GM18526 (cell line): ENCODE measurements around the gene HLA-F.

ENCODE experiments used
- POLR2A ChIP-seq: IDR thresholded peaks from 3 replicates; pipeline ENCODE4 v1.6.1; 2011; ENCODE audit not compliant: insufficient read length; ENCODE audit errors: extremely low read depth

Gene HLA-F

GRCh38 chr6:29731281-29731680 lies 8.0 kb downstream of the HLA-F start:
- TF ChIP-seq POLR2A: no peak

DNA sequence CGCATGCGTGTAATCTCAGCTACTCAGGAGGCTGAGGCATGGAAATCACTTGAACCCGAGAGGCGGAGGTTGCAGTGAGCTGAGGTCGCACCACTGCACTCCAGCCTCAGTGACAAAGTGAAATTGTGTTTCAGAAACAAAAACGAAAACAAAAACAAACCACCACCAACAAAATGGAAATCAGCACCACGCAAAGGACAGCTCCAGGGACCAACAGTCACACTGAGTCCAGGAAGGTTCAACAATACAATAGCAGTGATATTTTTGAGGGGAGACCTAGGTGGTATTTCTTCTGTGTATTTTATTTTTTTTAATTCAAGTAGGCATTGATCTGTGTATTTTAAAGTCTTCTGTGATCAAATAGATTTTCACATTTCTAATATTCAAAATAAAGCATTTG lies 9.8 kb downstream of the HLA-F start:
- TF ChIP-seq POLR2A: no peak

DNA sequence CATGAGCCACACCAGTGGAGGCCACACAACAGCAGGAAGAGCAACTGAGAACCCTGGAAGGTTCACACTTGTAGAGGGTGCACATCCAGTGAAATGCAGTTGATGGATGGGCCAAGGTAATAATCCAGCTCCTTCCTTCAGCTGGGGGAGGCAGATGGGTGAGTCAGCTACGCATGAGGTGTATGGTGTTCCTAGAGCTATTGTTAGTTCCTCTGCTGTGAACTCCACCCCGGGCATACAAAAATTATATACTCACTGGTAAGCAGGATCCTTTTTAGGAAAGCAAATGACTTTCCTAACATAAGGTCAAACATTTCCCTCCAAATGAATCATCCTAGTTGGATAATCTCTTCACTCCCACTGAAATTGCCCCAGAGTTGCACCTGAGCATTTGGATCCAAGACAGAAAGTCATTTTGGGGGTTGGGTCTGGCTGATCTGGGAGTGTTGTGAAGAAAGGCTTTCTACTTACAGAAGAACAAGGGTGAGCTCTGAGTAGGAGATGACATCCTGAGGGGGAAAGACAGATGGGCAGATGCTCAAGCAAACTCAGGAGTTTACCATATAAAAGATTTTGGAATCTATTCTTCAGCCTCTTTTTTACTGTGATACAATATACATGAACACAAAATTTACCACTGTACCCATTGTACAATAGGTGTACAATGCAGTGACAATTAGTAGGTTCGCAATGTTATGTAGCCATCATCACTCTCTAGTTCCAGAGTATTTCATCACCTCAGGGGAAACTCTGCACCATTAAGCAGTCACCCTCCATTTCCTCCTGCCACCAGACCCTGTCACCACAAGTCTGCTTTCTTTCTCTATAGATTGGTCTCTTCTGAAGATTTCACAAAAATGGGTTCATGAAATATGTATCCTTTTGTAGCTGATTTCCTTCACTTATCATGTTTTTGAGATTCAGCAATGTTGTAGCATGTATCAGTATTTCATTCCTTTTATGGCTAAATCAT lies 11.1 kb downstream of the HLA-F start:
- TF ChIP-seq POLR2A: no peak

DNA sequence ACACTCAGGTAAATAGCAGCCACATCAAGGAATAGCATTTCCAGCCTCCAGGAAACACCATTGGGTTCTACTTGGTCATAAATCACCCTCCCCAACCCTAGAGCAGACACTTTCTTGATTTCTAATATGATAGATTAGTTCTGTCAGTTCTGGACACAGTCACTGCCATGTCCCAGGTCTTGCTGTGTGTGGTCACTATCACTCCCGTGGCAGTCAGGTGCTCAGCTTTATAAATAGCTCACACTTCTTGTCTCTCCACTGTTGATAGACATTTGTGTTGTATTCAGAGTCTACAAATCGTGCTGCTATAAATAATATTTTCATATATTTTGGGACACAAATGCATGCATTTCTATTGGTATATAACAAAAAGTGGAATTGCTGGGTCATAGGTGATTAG lies 13.3 kb downstream of the HLA-F start:
- no peak for TF ChIP-seq POLR2A

DNA sequence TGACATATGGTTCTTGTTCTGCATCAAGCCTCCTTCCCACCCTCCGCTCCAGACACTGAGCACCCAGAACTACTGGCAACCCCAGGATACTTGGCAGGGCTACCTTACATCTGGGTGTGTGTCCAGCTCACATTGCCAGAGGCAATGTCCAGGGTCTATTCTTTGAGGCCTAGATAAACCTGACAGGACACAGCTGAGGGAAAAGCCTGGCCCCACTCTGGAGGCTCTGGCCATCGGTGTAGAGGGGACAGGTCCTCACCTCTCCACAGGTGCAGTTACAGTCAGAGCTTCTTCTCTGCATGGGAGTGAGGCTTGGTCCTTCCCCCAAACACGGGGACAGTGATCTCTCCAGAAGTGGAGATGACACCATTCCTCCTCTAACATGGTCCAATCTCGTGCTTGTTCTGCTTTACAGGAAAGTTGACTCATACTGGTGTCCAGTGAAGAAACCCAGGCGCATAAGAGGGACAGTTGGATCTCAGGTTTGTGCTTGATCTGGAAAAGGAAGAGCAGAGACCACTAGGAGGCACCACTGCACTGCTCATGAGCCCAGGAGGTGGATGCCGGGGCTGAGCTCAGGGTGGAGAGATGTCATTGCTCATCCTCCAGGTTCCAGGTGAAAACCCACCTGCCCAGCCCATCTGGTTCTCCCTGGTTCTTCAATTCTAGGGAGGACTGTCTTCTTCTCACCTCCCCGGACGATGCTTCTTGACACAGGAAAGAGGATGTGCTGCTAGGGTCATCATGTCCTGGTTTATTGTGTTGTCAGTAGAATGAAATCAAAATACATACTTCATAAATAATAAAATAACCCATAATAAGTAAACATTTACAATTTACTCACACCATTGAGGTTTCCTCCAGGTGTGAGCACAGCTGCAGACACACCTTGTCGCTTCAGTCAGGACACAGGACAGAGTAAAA lies 14.7 kb downstream of the HLA-F start:
- TF ChIP-seq POLR2A: no peak

- TF ChIP-seq POLR2A: no peak
Measured at GRCh38 chr6:29739136-29739881, 16.1 kb downstream of the HLA-F start.

GRCh38 chr6:29739882-29740261 lies 16.6 kb downstream of the HLA-F start:
- TF ChIP-seq POLR2A: no peak

DNA sequence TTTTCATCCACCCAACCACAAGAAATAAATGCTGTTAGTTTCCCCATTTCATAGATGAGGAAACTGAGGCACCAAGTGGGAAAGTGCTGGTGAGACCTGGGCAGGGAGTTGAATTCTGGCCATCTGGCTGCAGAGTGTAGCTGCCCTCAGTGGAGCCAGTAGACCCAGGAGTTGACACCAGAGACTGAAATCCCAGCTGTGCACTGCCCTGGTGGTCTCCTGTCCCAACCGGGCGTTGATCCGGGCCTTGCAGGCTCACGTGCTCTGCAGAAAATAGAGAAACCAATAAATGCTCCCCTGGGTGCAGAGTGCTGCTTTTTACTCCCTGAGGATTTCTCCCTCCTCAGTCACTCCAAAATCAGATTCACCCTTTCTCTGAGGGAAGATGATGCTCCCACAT lies 18.4 kb downstream of the HLA-F start:
- no peak for TF ChIP-seq POLR2A

DNA sequence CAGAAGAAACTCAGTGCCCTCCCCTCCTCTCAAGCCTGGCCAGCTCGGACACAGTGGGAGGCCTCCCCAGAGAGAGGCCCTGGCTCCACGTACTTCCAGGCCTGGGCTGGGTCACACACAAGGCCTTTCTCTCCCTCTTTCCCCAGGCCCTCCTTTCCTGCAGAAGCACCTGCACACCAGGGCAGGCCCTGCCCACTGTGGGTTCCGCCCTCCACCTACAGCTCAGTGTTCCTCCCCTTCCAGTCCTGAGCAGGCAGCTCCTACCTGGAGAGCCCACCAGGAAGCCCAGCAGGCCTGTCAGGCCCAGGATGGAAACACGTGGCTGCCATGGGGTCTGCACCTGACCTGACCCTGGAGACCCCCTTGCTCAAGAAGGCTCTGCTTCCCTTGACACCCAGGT lies 18.9 kb downstream of the HLA-F start:
- no peak for TF ChIP-seq POLR2A

- no peak for TF ChIP-seq POLR2A
Measured at GRCh38 chr6:29743025-29743424, 19.8 kb downstream of the HLA-F start.

GRCh38 chr6:29743568-29743967 lies 20.3 kb downstream of the HLA-F start:
- TF ChIP-seq POLR2A: no peak

- no peak for TF ChIP-seq POLR2A
Measured at GRCh38 chr6:29744131-29744530, 20.9 kb downstream of the HLA-F start.

- TF ChIP-seq POLR2A: no peak
Measured at GRCh38 chr6:29744621-29745020, 21.4 kb downstream of the HLA-F start.

DNA sequence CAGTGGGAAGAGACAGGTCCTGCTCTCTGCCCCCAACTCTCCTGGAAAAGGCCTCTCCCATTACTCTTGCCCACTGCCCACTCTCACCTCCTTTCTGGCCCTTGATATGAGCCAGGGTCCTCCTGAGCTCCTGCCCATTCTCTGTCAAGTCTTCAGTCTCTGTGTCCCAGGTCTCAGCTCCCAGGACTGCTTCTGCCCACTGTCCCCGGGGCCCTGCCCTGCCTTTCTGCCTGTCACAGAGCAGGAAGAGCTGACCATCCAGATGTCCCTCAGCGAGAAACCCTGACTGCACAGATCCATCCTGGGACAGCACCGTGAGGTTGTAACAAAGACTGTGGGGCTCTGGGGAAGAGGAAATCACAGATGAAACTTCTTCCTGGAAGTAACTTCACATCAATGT lies 22.2 kb downstream of the HLA-F start:
- TF ChIP-seq POLR2A: no peak

DNA sequence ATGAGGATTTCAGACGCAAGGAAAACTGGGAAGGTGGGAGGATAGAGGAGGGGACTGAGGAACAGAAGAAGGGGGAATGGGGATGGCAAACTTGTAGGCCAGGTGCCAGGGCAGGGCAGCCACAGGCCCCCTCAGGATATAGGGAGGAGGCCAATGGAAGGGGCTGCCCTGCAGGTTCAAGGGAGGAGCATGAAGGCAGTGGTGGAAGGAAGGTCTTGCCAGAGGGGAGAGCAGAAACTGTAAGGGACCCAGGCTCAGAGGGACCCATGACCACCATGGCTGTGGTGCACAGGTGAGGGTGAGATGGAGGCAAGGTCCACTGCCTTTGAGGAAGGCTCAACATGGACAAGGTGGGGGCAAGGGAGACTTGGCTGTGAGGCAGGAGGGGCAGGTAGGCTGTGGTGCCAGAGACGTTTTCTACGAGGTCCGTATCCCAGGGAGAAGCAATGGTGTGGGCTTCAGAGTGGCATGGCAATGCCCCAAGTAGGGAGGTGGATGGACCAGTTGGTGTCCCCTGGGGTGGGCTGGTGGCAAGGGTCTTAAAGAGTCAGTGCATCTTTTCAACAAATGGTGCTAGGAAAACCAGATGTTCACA lies 22.7 kb downstream of the HLA-F start:
- TF ChIP-seq POLR2A: no peak
